22Rv1 (cell line): Measurements from ENCODE around the gene RELL1.

Experiments
- H3K27ac ChIP-seq: fragments of 450-650 bp; 2 replicates; pipeline ENCODE4 v1.5.1; 2017
- ZFX ChIP-seq: fragments of 450-650 bp; IDR thresholded peaks from 2 replicates; pipeline ENCODE4 v1.6.1; 2017; ENCODE audit warnings: antibody characterized with exemption, borderline replicate concordance
- TF ChIP-seq, protein P1 (sequence below): fragments of 450-650 bp; IDR thresholded peaks from 2 replicates; pipeline ENCODE4 v1.5.1; 2017; ENCODE audit warnings: mild to moderate bottlenecking

Gene RELL1

GRCh38 chr4:37664696-37665095, 21.5 kb downstream of the RELL1 start:
- TF ChIP-seq ZFX = no peak
- TF ChIP-seq, protein P1, sequence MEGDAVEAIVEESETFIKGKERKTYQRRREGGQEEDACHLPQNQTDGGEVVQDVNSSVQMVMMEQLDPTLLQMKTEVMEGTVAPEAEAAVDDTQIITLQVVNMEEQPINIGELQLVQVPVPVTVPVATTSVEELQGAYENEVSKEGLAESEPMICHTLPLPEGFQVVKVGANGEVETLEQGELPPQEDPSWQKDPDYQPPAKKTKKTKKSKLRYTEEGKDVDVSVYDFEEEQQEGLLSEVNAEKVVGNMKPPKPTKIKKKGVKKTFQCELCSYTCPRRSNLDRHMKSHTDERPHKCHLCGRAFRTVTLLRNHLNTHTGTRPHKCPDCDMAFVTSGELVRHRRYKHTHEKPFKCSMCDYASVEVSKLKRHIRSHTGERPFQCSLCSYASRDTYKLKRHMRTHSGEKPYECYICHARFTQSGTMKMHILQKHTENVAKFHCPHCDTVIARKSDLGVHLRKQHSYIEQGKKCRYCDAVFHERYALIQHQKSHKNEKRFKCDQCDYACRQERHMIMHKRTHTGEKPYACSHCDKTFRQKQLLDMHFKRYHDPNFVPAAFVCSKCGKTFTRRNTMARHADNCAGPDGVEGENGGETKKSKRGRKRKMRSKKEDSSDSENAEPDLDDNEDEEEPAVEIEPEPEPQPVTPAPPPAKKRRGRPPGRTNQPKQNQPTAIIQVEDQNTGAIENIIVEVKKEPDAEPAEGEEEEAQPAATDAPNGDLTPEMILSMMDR = no peak
- H3K27ac ChIP-seq = no peak overlapping the region

- H3K27ac ChIP-seq = no peak overlapping the region
- no peak for TF ChIP-seq ZFX
- TF ChIP-seq, protein P1 = no peak
Measured at GRCh38 chr4:37663552-37663951, 22.6 kb downstream of the RELL1 start.

DNA sequence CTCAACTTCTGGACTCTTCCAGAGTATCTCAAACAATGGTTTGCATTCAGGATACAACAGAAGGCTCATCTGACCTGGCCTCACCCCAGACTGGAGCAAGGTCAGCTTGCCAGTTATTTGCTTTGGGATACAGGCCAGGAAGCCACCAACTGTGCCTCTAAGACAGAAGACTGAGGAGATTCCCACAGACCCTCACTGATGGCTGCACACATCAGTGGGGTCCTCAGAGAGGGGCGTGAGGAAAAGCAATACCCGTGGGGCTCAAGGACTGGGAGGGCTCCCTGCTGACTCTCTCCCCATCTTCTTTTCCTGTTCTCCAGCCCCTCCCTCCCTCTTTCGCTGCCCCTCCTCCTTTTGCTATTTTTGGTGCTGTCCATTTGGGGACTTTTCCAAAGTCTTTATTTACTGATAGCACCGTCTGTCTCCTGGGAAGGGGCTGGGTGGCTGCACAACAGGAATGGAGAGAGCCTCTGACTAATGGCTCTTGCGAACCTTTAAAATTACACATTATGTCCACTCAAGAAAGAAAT, 23.2 kb downstream of the RELL1 start:
- H3K27ac ChIP-seq = no peak overlapping the region
- TF ChIP-seq ZFX = no peak
- TF ChIP-seq, protein P1 = no peak

GRCh38 chr4:37662251-37662650, 23.9 kb downstream of the RELL1 start:
- no peak overlapping the region for H3K27ac ChIP-seq
- no peak for TF ChIP-seq ZFX
- TF ChIP-seq, protein P1 = no peak

DNA sequence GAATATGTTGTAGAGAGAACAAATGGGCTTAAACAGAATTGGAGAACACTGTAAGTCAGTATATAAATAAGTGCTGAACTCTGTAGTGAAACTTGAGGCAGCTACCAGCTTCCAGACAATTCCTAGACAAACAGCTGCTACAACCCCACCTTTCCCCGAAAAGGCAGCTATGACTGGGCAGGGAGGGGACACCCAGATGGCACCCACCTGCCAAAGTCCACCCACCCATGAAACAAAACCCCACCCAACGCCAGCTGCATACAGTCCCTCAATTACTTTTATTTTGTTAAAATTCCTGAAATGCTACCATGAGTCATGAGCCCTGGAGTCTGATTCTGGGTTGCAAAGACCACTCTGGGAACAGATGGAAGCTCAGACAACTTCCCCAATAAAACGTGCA, 24.4 kb downstream of the RELL1 start:
- TF ChIP-seq, protein P1 = no peak
- TF ChIP-seq ZFX = no peak

GRCh38 chr4:37659696-37660095, 26.5 kb downstream of the RELL1 start:
- no peak for TF ChIP-seq ZFX
- TF ChIP-seq, protein P1 = no peak

More for the DNA sequence above, 24.4 kb downstream of the RELL1 start:
- no peak overlapping the region for H3K27ac ChIP-seq

DNA sequence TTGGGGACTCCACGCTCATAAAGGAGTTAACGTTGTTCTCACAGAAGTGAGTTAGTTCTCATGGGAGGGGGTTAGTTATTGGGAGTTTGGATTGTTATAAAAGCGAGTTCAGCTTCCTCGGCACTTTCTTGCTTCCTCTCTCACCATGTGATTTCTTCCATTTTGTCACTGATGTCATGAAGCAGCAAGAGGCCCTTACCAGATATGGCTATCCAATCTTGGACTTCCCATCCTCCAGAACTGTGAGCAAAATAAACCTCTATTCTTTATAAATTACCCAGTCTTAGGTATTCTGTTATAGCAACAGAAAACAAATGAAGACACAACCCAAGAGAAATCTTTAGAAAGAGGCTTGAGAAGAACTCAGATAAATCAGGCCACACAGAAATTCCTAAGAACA, 29.5 kb downstream of the RELL1 start:
- TF ChIP-seq ZFX = no peak
- TF ChIP-seq, protein P1 = no peak
- no peak overlapping the region for H3K27ac ChIP-seq

More at GRCh38 chr4:37659696-37660095, 26.5 kb downstream of the RELL1 start:
- no peak overlapping the region for H3K27ac ChIP-seq
